HG02678 (cell line): ENCODE results near the gene KIF26B.
"Not testable (repeated sequence)": the region's sequence is repeated elsewhere in the genome, so short reads cannot be mapped to it uniquely, and the experiment has no call there.

Source experiments
- ATAC-seq: cut with Tn5 transposase; IDR thresholded peaks from one replicate; pipeline ENCODE4 v1.9.1; 2021; ENCODE audit warnings: mild to moderate bottlenecking, moderate library complexity; ENCODE audit not compliant: unreplicated experiment

The KIF26B gene

GRCh38 chr1:245345191-245345884 lies 190.6 kb downstream of the KIF26B start:
- ATAC-seq: no peak

GRCh38 chr1:245348626-245349025 lies 193.8 kb downstream of the KIF26B start:
- ATAC-seq: no peak

DNA sequence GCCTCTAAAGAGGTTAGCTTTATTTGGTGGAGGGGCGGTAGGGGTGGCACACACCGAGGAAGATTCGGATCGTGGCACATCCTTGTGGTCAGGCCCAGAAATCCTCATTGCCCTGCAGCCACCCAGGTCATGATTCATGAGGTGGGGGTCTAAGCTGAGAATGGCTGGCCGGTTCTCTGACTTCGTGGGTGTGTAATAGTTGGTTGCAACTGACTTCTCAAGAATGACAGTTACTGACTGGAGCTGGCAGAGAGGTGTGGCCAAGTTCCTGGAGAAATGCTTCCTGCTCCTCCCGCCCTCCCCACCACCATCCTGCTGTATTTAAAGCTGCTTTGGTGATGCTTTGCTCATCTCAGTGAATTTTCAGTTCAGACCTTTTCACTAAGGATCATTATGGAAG lies 198.6 kb downstream of the KIF26B start:
- no peak for ATAC-seq

DNA sequence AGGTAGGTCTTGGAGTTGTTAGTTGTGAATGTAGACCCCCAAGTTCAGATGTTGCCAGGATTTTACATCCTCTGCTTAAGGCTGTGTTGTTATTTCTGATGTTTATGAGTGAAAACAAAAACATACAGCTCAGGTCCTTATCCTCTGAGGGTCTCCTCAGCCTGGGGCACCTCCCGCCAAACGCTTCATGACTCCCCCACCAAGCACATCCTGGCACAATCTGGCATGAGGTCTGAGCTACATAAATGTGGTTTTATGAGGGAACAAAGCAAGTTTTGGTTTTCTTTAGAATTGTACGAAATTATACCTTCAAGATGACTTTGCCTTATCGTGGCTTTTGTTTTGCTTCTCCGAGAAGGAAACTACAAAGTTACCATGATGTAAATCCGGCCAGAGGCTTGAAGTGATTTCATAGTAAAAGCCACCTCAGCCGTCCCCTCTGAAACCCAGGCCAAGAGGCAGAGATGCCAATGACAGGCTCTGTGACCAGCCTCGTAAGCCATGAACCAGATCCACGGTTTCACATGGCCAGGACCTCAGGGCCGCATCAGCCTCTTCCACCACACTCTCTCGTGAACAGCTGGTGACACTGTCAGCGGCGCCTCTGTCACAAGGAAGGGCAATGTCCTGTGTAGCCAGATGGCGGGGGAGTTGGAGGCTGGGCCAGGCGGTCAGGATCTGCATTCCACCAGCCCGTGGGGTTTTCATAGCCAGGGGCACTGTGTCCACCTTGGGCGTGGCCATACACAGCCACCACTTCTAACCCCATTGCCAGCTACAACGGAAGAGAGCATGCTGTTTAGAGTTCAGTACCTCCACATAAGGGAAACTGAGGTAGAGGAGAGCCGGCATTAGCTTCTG lies 199.4 kb downstream of the KIF26B start:
- no peak for ATAC-seq

GRCh38 chr1:245355851-245356630 lies 201.3 kb downstream of the KIF26B start:
- not testable (repeated sequence) for ATAC-seq

DNA sequence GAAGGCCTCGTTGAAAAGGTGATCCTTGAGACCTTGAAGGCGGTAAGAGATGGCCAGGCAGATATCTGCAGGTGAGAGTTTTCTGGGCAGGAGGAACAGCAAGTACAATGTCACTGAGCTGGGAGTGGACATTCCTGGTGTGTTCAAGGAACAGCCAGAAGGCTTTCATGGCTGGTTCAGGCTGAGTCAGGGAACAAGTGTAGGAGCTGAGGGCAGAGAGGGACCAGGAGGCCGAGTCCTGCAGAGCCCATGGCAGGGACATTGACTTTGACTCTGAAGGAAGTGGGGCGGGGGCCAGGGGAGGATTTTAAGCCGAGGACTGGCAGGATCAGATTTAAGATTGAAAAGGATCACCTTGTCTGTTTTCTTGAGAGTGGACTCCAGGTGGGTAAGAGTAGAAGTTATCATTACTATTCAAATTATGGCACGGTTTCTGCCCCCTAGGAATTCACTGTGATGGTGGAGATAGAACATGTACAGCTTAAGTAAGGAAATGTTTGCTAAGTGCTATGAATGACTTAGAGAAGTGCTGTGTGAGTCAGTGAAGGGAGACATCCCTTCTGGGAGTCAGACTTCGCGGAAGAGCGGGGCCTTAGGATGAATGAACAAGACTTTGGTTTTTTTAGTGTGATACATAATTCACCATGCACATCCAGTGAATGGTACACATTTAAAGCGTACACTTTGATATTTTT lies 202.3 kb downstream of the KIF26B start:
- ATAC-seq: no peak

DNA sequence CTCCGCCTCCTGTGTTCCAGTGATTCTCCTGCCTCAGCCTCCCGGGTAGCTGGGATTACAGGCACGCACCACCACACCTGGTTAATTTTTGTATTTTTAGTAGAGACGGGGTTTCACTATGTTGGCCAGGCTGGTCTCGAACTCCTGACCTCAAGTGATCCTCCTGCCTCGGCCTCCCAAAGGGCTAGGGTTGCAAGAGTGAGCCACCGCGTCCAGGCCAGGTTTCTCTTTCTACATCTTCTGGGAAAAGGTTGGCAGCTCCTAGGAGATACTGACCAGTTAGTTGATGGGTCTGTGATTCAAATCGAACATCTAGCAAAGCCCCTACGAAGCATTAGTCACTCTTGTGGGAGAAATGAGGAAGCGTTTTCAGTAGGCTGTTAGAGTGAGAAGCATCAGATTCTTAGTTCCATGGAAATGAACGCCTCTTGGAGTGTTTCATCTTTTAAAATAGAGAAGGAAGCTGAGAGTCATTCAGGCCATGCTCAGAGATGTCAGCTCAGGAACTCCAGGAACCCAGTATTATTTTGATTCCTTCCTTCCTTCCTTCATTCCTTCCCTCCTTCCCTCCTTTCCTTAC lies 204.4 kb downstream of the KIF26B start:
- ATAC-seq: not testable (repeated sequence)

GRCh38 chr1:245361065-245361464 lies 206.3 kb downstream of the KIF26B start:
- no peak for ATAC-seq

- ATAC-seq: no peak
Observed at GRCh38 chr1:245361951-245362350, 207.2 kb downstream of the KIF26B start.

- no peak for ATAC-seq
Observed at GRCh38 chr1:245363461-245364200, 208.8 kb downstream of the KIF26B start.

DNA sequence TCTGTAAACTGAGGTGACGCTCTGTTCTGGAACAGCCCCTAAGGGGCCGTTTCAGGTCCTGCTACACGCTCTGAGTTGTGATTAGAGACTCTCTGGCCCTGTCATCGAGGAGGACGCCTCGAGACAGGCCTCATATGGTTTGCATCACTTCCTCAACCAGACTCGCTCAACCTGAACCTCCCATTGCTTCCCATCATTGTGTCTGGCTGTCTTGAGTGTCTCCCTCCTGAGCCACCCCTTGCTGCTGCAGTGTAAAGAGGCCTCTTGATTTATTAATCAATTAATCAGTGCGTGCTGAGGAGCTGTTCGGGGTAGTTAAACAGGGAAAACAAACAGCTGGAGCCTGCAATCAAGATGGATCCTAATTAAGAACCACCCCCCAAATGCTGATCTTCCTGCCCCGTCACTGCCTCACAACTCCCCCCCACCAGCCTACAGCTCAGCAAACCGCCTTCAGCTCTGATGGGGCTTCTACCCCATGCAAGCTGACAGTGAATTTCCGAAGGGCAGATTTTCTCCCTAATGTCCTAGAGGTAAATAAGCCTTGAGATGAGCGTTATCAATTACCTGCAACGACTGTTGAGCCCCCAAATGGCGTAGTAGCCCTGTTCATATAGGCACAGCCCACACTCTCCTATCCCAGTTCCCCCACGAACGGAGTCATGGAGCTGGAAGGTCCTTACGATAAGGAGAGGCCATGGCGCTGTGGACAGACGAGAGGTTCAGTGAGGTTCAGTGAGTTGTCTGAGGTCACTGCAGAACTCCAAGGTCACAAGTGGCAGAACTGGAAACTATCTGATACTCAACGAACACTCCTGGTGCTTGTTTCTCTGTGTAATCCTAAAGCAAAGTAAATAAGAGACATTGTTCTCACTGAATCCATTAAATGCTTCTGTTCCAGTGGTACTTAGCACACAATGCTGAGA lies 210.6 kb downstream of the KIF26B start:
- ATAC-seq: no peak

DNA sequence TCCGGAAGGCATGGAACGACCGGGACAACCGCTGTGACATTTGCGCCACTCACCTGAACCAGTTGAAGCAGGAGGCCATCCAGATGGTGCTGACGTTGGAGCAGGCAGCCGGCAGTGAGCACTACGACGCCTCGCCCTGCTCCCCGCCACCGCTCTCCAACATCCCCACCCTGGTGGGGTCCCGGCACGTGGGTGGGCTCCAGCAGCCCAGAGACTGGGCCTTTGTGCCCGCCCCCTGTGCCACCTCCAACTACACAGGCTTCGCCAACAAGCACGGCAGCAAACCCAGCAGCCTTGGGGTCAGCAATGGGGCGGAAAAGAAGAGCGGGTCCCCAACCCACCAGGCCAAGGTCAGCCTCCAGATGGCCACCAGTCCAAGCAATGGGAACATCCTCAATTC lies 212.1 kb downstream of the KIF26B start:
- ATAC-seq: no peak

DNA sequence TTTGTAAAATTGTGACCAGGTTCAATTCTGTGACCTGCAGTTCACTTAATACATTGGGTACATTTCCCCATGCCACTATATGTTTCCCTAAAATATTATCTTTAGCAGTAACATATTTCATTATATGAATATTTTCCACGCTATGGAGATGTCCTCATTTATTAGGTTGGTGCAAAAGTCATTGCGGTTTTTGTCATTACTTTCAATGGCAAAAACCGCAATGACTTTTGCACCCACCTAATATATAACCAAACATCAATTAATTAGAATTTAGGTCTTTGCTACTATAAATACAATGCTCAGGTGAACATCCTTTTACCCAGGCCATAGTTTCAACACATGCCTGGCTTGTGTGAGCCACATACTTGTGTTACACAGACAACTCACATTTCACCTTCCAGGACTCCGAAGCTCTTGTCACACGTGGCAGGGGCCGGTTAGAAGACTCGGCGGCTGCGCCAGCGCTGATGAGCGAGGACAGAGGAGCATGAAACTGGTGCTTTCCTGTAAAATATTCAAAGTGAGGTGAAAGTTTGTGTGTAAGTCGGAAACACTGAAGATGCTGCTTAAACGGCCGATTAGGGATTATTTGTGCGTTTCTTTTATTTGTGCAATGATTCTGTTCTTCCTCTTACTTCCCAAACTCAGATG lies 215.5 kb downstream of the KIF26B start:
- no peak for ATAC-seq

DNA sequence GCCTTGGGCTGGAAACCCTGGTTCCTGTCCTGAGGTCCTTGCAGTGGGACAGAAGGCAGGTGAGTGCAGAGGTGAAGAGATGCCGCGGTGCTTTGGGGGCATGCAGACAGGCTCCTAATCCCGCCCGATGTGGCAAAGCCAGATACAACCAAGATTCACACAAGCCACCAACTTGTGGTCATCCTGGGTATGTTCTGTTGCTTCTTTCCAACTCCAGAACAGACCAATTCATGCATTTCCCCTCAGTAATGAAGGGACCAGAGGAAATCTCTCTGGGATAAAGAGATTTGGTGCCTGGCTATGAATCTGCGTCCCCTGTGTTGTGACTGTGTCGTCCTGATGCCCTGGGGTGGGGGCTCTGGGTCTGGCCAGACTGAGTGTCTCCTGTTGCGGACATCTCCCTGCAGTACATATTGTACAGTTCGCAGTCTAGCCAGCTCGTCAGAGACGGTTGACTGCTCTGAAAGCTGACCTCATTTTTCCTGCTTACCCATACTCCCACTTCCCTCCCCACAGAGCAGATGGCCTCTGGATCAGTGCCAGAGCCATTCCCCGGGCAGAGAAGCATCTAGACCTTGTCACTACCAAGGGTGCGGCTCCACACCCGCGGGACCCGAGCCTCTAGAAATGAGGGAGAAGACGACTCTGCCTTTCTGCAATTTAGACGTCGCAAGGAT lies 216.3 kb downstream of the KIF26B start:
- ATAC-seq: no peak

DNA sequence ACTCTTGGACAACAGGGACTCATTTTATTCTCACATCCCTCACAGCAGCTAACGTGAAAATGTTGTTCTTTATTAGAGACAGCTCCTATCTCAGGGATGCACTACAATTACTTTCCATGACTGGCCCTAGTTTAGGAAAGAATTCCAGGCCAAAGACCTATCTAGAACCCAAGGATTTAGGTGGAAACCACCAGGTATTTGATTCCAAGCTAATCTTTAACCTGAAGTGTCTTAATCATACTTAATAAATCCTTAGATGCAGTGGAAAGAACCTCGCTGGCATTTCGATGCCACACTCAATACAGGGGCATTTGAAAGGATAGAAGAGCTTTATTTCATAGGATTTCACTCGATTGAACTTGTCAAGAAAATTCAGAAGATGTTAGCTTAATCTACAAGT lies 218.3 kb downstream of the KIF26B start:
- ATAC-seq: no peak

- no peak for ATAC-seq
Observed at GRCh38 chr1:245375789-245376460, 221.1 kb downstream of the KIF26B start.

DNA sequence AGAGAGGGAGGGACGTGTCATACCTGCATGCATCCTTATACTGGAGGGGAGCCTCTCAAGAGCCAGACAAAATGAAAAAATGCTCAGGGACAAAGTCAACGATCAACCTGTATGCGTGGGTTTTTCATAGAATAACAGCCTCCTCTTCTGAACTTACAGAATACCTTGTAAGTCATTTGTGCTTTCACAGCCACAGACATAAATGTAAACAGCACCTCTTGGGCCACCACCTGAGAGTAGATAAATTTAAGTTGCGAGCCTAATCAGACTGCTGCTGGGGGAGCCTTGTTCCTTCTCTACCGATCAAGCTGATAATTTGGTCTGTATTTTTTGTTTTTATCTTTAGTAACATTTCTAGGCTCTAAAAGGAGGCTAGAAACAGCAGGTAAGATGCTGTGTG lies 223.1 kb downstream of the KIF26B start:
- ATAC-seq: no peak
